ENCODE data around the gene PDE6B.

DNA sequence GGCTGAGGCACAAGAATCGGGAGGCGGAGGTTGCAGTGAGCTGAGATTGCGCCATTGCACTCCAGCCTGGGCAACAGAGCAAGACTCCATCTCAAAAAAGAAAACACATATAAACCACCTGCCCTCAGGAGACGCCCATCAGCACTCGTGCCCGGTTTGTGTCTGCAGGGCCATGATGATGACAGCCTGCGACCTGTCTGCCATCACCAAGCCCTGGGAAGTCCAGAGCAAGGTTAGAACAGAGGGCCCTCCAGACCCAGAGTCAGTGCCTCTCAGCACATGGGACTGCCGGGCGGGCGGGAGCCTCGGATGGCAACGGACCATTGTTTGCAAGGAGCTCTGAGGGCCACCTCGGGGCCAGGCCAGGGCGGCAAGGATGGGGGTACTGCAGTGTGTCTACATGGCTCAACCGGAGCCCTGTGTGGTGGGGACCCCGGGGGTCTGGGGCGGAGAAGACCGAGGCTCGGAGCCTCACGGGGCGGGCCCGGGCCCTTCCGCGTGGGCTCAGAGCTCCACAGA is 39.4 kb downstream of the PDE6B start:
- no peak for TF ChIP-seq POLR2A (IDR thresholded peaks at IDR 0.05)
- TF ChIP-seq, protein P1, sequence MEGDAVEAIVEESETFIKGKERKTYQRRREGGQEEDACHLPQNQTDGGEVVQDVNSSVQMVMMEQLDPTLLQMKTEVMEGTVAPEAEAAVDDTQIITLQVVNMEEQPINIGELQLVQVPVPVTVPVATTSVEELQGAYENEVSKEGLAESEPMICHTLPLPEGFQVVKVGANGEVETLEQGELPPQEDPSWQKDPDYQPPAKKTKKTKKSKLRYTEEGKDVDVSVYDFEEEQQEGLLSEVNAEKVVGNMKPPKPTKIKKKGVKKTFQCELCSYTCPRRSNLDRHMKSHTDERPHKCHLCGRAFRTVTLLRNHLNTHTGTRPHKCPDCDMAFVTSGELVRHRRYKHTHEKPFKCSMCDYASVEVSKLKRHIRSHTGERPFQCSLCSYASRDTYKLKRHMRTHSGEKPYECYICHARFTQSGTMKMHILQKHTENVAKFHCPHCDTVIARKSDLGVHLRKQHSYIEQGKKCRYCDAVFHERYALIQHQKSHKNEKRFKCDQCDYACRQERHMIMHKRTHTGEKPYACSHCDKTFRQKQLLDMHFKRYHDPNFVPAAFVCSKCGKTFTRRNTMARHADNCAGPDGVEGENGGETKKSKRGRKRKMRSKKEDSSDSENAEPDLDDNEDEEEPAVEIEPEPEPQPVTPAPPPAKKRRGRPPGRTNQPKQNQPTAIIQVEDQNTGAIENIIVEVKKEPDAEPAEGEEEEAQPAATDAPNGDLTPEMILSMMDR (IDR thresholded peaks at IDR 0.05), result no peak
